ENCODE data around the gene NUDT6. TPM values are rescaled to one million over a fixed set of nuclear protein-coding genes. Genes with fewer than 3 reads are reported as not detected.

NUDT6 gene
- total RNA-seq, 1 donor from 2014 or later, result 11.6 TPM

- no peak for DNase-seq (ENCODE audit: low spot score in 2 of 2)
- no peak for TF ChIP-seq CTCF (IDR thresholded peaks at IDR 0.05)
Measured at GRCh38 chr4:122908223-122908622, 14.2 kb downstream of the NUDT6 start.

GRCh38 chr4:122906859-122907305 lies 15.5 kb downstream of the NUDT6 start:
- no peak for TF ChIP-seq CTCF (IDR thresholded peaks at IDR 0.05)
- Histone ChIP-seq H3K27me3 (no peaks in the 10 kb centered on the region), H3K36me3 (no peaks in the 10 kb centered on the region), H3K4me1 (no peaks in the 10 kb centered on the region), H3K4me3 (no peak overlapping the region), H3K9me3 (no peaks in the 10 kb centered on the region), H3K27ac (no peak overlapping the region)
- DNase-seq (ENCODE audit: low spot score in 2 of 2), result no peak
- intact Hi-C loops (cut with DNase I), result no loop called here

More at GRCh38 chr4:122908223-122908622, 14.2 kb downstream of the NUDT6 start:
- Histone ChIP-seq H3K27ac (no peak overlapping the region), H3K27me3 (no peaks in the 10 kb centered on the region), H3K4me3 (no peak overlapping the region), H3K9me3 (no peaks in the 10 kb centered on the region), H3K36me3 (no peaks in the 10 kb centered on the region), H3K4me1 (no peaks in the 10 kb centered on the region)
- intact Hi-C loops (cut with DNase I), result no loop called here

GRCh38 chr4:122903766-122904288 lies 18.6 kb downstream of the NUDT6 start:
- Histone ChIP-seq H3K36me3 (no peaks in the 10 kb centered on the region), H3K4me1 (peaks cover 0 to 18% of the 10 kb centered on the region in 2 donors), H3K9me3 (no peaks in the 10 kb centered on the region), H3K27ac (no peak overlapping the region), H3K27me3 (no peaks in the 10 kb centered on the region), H3K4me3 (no peak overlapping the region)
- no peak for DNase-seq (ENCODE audit: low spot score in 2 of 2)
- intact Hi-C loops (cut with DNase I), result loop anchor here (5.0 kb wide), 1 partner anchor 47 kb away; no protein-coding TSS in a partner anchor
- TF ChIP-seq CTCF (IDR thresholded peaks at IDR 0.05), result no peak

GRCh38 chr4:122901247-122902010 lies 21.0 kb downstream of the NUDT6 start:
- H3K4me1 ChIP-seq, result peaks cover 0 to 32% of the 10 kb centered on the region in 2 donors
- intact Hi-C loops (cut with DNase I), result loop anchor here (5.0 kb wide), 1 partner anchor 44 kb away; no protein-coding TSS in a partner anchor
- no peaks in the 10 kb centered on the region for H3K36me3 ChIP-seq
- H3K27ac ChIP-seq, result peak overlapping the region; percentile 50 to 78
- no peaks in the 10 kb centered on the region for H3K9me3 ChIP-seq
- DNase-seq (ENCODE audit: low spot score in 2 of 2), result no peak
- H3K4me3 ChIP-seq, result no peak overlapping the region
- TF ChIP-seq CTCF (IDR thresholded peaks at IDR 0.05), result no peak
- H3K27me3 ChIP-seq, result no peaks in the 10 kb centered on the region

- Histone ChIP-seq H3K27ac (peak overlapping the region; percentile 50 to 78), H3K27me3 (no peaks in the 10 kb centered on the region), H3K4me3 (no peak overlapping the region), H3K36me3 (no peaks in the 10 kb centered on the region), H3K9me3 (no peaks in the 10 kb centered on the region), H3K4me1 (peaks cover 0 to 41% of the 10 kb centered on the region in 2 donors)
- no peak for DNase-seq (ENCODE audit: low spot score in 2 of 2)
- intact Hi-C loops (cut with DNase I), result loop anchor here (5.0 kb wide), 1 partner anchor 43 kb away; no protein-coding TSS in a partner anchor
- TF ChIP-seq CTCF (IDR thresholded peaks at IDR 0.05), result no peak
Measured at GRCh38 chr4:122900314-122900713, 22.1 kb downstream of the NUDT6 start.

Data from ascending aorta (tissue), 2 donors.